ENCODE results near the gene WBP1.

DNA sequence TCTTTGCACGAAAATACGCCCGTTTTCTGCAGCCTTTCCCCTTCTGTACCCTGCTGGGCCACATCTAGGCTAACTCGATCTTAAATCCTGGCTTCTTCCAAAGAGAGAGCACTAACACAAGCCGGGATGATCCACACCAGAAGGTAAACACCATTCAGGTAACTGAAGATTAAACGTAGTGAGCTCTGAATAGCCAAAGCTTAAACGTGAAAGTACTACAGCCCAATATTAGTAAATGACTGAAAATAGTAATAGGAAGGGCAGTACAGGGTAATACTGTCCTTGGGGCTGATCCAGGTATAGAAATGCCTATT, 14.7 kb downstream of the WBP1 start:
- TF ChIP-seq CTCF (conservative IDR thresholded peaks at IDR 0.05; ENCODE audit: low read length) (no peak), EZH2phosphoT487 (IDR thresholded peaks at IDR 0.05; ENCODE audit: borderline replicate concordance) (no peak)
